GM18861 (cell line): ENCODE measurements around the gene SMO.
"Not testable (repeated sequence)": the region's sequence is repeated elsewhere in the genome, so short reads cannot be mapped to it uniquely, and the experiment has no call there.

Experiments used
- ATAC-seq: cut with Tn5 transposase; IDR thresholded peaks from one replicate; pipeline ENCODE4 v1.9.1; 2021; ENCODE audit not compliant: unreplicated experiment

The SMO gene

GRCh38 chr7:129169686-129170440 is 18.6 kb upstream of the SMO start:
- no peak for ATAC-seq

- ATAC-seq: no peak
Measured at GRCh38 chr7:129170441-129171021, 17.9 kb upstream of the SMO start.

DNA sequence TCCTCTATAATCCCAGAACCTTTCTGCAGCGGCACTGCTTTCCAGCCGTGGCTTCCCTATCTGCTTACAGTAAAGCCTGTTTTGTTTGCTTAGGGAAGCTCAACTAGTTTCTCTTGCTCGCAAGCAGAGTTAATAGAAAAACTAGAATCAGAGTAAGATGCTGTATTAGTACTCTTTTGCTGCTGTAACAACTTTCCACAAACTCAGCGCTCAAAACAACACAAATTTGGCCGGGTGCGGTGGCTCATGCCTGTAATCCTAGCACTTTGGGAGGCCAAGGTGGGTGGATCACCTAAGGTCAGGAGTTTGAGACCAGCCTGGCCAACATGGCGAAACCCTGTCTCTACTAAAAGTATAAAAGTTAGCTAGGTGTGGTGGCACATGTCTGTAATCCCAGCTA is 14.6 kb upstream of the SMO start:
- not testable (repeated sequence) for ATAC-seq

DNA sequence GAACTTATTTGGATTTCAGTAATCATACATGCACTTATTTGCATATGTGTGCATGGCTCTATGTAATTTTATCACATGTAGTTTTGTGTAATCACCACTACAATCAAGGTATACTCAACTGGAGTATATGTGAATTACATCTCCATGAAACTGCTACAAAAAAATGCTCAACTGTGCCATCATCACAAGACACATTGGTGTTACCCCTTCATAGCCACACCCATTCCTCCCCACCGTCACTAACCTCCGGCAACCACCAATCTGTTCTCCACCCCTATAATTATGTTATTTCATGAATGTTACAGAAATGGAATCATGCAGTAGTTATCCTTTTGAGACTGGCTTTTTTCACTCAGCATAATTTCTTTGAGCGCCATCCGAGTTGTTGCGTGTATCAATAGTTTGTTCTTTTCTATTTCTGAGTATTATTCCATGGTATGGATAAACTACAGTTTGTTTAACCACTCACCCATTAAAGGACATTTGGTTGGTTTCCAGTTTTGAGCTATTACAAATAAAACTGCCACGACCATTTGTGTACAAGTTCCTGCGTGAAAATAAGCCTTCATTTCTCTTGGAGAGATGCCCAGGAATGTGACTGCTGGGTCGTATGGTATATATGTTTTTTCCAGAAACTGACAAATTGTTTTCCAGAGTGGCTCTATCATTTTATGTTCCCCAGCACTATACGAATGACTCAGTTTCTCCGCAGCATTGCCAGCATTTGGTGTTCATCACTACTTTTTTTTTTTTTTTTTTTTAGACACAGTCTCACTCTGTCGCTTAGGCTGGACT is 11.3 kb upstream of the SMO start:
- no peak for ATAC-seq

GRCh38 chr7:129184981-129185670 is 3.3 kb upstream of the SMO start:
- ATAC-seq: no peak

DNA sequence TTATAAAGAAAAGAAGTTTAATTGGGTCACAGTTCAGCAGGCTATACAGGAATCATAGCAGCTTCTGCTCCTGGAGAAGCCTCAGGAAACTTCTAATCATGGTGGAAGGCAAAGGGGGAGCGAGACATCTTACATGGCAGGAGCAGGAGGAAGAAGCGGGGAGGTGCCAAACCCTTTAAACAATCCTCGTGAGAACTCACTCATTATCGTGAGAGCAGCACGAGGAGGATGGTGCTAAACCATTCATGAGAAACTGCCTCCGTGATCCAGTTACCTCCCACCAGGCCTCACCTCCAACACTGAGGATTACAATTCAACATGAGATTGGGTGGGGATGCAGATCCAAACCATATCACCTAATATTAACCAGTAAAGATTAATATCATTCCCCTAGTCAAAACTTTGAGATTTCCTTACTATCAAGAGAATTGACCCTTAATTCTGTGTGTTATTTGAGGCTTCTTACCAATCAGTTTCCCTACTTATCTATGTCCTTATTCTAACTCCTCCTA is 1.6 kb upstream of the SMO start:
- no peak for ATAC-seq

DNA sequence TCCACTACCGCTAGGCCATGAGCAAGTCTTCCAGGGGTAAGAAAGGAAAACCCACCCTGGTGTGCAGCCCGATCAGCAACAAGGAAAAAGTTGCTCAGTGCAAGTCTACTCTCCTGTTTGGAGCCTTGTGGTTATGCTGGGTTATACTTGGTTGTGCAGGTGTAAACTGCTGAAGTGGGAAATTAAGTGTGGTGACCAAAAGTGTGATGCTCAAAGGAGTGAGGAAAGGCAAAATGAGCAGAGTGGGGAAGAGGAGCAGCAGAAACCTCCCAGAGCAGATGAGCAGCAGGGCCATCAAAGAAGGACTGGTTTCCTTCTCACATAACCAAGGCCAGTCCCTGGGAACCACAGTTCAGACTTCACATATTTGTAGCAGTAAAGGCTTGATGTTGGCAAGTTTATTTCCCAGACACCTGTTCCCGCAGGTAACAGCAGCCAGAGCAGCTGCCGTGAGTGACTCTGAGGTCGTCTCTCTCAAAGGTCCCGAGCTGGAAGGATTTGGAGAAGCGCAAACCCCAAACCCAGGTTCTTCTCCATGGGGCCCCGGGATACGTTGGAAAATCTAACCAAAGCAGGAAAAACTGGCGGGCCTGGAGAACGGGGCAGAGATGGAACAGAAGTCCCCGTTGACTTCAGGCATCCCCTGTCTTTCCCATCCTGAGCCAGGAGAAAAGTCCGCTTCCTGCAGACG is 607 bp upstream of the SMO start:
- ATAC-seq: no peak

DNA sequence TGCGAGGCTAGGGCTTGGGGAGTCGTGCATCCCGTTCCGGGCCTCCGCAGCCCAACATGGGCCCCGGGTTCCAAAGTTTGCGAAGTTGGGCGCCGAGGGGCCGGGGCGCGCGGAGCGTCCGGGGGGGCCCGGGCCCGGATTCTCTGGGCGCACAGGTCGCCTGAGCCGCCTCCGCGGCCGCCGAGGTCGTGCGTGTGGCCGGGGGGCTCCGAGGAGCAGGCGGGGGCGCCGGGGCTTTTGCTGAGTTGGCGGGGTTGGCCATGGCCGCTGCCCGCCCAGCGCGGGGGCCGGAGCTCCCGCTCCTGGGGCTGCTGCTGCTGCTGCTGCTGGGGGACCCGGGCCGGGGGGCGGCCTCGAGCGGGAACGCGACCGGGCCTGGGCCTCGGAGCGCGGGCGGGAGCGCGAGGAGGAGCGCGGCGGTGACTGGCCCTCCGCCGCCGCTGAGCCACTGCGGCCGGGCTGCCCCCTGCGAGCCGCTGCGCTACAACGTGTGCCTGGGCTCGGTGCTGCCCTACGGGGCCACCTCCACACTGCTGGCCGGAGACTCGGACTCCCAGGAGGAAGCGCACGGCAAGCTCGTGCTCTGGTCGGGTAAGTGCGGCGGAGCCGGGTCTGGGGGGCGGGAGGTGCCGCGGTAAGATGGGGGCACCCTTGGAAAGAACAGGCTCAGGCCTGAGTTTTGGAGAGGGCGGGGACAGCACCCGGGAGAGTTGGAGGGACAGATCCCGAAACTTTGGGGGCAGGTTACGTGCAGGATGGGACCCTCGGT is 643 bp downstream of the SMO start:
- no peak for ATAC-seq

DNA sequence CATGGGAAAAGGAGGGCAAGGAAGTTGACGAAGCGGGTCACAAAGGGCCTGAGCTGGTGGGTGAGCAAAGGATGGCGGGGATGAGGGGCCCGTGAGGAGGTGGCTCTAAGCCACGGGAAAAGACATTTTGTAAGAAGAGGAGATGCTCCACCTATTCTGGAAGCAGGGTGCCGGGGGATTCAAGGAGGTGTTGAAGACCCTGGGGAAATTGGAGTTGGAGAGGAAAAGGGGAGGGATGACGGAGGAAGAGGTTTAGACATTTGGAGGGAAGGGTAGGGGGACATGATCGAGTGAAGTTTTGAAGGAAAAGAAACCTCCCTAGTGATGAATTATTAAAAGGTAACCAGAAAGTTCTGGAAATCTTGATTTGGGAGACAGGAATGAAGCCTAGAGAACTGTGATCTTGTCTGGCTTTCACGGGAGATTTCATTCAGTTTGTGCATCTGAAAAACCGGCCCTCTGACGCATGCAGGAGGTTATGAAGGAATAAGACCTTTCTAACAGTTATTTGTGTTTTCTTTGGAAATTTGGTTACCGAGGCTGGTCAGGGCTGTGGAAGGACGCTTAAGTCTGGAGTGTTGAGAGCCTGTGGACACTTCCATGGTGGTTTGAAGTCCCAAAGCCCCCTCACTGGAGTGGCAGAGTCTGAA is 1.4 kb downstream of the SMO start:
- no peak for ATAC-seq

- ATAC-seq: no peak
Measured at GRCh38 chr7:129191272-129191671, 2.8 kb downstream of the SMO start.

DNA sequence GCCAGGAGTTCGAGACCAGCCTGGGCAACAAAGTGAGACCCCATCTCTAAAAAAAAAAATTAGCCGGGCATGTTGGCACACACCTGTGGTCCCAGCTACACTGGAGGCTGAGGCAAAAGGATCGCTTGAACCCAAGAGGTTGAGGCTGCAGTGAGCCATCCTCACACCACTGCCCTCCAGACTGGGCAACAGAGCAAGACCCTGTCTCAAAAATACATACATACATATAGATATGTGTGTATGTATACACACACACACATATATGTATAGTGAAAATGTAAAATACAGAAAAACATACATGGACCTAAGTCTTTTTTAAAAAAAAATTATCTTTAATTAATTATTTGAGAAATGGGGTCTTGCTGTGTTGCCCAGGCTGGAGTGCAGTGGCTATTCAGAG is 5.5 kb downstream of the SMO start:
- no peak for ATAC-seq

DNA sequence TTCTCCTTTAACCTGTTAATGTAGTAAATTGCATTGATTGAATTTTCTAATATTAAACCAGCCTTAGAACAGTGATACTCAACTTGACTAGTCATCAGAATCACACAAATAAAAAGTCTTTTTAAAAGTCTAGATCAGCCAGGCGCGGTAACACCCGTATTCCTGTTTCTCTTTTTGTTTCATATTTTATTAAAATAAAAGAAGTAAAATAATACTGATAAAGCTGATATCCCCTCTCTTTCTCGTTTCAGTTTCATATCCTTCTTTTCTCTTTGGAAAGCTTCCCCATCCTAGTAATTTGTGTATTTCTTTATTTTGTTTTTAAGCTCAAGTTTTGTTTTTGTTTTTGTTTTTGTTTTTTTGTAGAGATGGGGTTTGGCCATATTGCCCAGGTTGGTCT is 9.3 kb downstream of the SMO start:
- no peak for ATAC-seq

GRCh38 chr7:129199406-129199805 is 11.0 kb downstream of the SMO start:
- no peak for ATAC-seq

GRCh38 chr7:129202058-129202777 is 13.8 kb downstream of the SMO start:
- no peak for ATAC-seq

DNA sequence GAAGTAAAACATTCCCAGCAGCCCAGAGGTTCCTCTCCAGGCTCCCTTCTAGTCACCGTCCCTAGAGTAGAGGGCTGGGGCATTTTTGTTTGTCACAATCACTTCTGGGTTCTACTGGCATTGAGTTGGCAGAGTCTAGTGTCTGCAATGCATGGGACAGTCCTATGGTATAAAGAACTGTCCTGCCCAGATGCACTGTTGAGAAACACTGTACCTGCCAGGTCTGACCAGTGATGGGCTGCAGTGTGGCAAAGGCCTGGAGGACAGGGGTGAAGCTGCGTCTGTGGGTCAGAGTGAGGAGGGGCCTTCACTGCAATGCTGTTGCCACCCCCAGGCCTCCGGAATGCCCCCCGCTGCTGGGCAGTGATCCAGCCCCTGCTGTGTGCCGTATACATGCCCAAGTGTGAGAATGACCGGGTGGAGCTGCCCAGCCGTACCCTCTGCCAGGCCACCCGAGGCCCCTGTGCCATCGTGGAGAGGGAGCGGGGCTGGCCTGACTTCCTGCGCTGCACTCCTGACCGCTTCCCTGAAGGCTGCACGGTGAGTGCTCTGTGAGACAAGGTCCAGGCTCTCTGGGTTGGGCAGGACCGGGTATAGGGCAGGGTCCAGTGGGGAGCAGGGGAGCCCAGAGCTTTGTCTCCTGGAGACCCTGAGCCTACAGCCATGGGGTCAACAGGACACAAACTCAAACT is 14.8 kb downstream of the SMO start:
- ATAC-seq: no peak

- no peak for ATAC-seq
Measured at GRCh38 chr7:129205126-129205818, 16.8 kb downstream of the SMO start.

DNA sequence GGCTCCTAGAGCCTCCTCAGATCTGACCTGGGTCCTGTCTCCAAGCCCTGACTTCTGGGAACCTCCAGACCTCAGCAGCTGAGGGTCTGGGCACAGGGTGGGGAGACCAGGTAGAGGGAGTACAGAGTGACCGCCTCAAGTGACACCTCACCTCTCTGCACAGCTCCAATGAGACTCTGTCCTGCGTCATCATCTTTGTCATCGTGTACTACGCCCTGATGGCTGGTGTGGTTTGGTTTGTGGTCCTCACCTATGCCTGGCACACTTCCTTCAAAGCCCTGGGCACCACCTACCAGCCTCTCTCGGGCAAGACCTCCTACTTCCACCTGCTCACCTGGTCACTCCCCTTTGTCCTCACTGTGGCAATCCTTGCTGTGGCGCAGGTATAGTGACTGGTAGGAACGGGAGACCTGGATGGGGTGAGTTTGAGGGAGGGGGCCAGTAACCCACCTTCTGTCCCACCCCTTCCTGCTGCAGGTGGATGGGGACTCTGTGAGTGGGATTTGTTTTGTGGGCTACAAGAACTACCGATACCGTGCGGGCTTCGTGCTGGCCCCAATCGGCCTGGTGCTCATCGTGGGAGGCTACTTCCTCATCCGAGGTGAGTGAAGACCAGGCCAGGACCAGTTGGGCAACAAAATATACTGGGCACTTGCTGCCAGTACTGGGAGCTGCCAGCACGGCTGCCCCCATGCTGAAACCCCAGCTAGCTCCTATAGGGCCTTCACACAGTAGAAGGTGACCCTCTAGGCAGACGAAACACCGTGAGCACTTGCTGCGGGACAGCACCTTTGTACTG is 17.8 kb downstream of the SMO start:
- no peak for ATAC-seq
